Measurements from ENCODE around the gene MFAP4.

DNA sequence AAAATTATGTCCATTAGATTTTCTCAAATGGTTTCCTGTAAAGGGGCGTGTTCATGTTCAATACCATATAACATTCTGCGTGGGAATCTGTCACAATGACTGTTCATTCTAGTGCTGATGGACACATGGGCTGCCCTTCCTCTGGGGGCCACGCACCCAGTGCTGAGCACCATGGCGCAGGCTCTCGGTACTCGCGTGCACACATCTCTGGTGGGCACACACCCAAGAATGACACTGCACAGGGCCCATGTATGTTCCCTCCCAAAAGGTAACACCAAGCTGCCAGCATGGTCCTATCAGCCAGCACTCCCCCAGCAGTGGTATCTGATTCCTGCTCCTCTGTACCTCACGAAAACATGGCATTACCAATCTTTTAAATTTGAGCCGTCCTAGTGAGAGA is 38.2 kb downstream of the MFAP4 start:
- TF ChIP-seq POLR2A (IDR thresholded peaks at IDR 0.05) (no peak), CTCF (IDR thresholded peaks at IDR 0.05) (no peak)

Data from vagina (tissue), 2 donors.